WTC11 (cell line): Measurements from ENCODE around the gene PAK3. TPM values are rescaled to one million over a fixed set of nuclear protein-coding genes. Genes with fewer than 3 reads are reported as not detected.

ENCODE experiments used
- ATAC-seq: fragments of 200-7000 bp; cut with Tn5 transposase; 2 replicates; pipeline ENCODE4 v1.10.0; 2021; ENCODE audit warnings: mild to moderate bottlenecking, moderate library complexity
- Bru-seq: library from RNA; stranded (reverse); fragments of 400-500 nt; gene quantifications from one replicate; lab custom pipeline; 2021; lab: Mats Ljungman, UMichigan
- CTCF ChIA-PET: fragments of 300-600 bp; sonication (Branson Sonifier 250); formaldehyde crosslinking; loops from one replicate; lab custom pipeline; 2021; ENCODE audit warnings: antibody characterized with exemption; lab: Charles Lee
- POLR2A ChIA-PET: fragments of 350-600 bp; sonication (Branson Sonifier 250); formaldehyde crosslinking; loops from one replicate; lab custom pipeline; 2021; ENCODE audit warnings: antibody characterized with exemption; lab: Charles Lee
- DNase-seq: peaks from one replicate; pipeline ENCODE4 v3.0.0; 2021; ENCODE audit warnings: low spot score
- H3K27ac Mint-ChIP-seq: 2 replicates; pipeline ENCODE4 v1.8.0; 2021; ENCODE audit warnings: mixed read lengths
- H3K27me3 Mint-ChIP-seq: 2 replicates; pipeline ENCODE4 v1.8.0; 2021; ENCODE audit warnings: low read depth, mild to moderate bottlenecking, moderate library complexity, mixed read lengths
- H3K36me3 Mint-ChIP-seq: 2 replicates; pipeline ENCODE4 v1.8.0; 2021; ENCODE audit warnings: mixed read lengths
- H3K4me1 Mint-ChIP-seq: 2 replicates; pipeline ENCODE4 v1.8.0; 2022; ENCODE audit warnings: mixed read lengths
- H3K4me3 Mint-ChIP-seq: 2 replicates; pipeline ENCODE4 v1.8.0; 2021; ENCODE audit warnings: mild to moderate bottlenecking, moderate library complexity, mixed read lengths
- H3K9me3 Mint-ChIP-seq: 2 replicates; pipeline ENCODE4 v1.8.0; 2021; ENCODE audit warnings: mixed read lengths
- ETV6 ChIP-seq: sonication (generic); formaldehyde crosslinking; IDR thresholded peaks from 2 replicates; pipeline ENCODE4 v1.8.1; 2022; ENCODE audit warnings: mild to moderate bottlenecking, missing genetic modification reagents
- FOXP1 ChIP-seq: sonication (generic); formaldehyde crosslinking; IDR thresholded peaks from 2 replicates; pipeline ENCODE4 v1.8.0; 2022; ENCODE audit warnings: missing genetic modification reagents, mild to moderate bottlenecking, moderate library complexity, borderline replicate concordance
- IRF2 ChIP-seq: sonication (generic); formaldehyde crosslinking; IDR thresholded peaks from 2 replicates; pipeline ENCODE4 v1.8.0; 2022; ENCODE audit warnings: low read depth, missing genetic modification reagents, borderline replicate concordance
- MXD4 ChIP-seq: fragments of 250-450 bp; sonication (Bioruptor Pico); IDR thresholded peaks from 2 replicates; pipeline ENCODE4 v1.8.0; 2021; ENCODE audit warnings: mild to moderate bottlenecking, moderate library complexity, borderline replicate concordance
- MYBL2 ChIP-seq: sonication (generic); formaldehyde crosslinking; IDR thresholded peaks from 2 replicates; pipeline ENCODE4 v1.8.1; 2023; ENCODE audit warnings: mild to moderate bottlenecking, moderate library complexity, missing genetic modification reagents
- NR2C2 ChIP-seq: sonication (generic); formaldehyde crosslinking; IDR thresholded peaks from 2 replicates; pipeline ENCODE4 v1.8.0; 2022; ENCODE audit warnings: mild to moderate bottlenecking, missing genetic modification reagents
- TCF7 ChIP-seq: sonication (generic); formaldehyde crosslinking; IDR thresholded peaks from 2 replicates; pipeline ENCODE4 v1.8.0; 2022; ENCODE audit warnings: mild to moderate bottlenecking, low read depth, missing genetic modification reagents, moderate library complexity
- TP53 ChIP-seq: sonication (generic); formaldehyde crosslinking; IDR thresholded peaks from 2 replicates; pipeline ENCODE4 v1.8.1; 2023; ENCODE audit warnings: mild to moderate bottlenecking, missing genetic modification reagents
- ZNF138 ChIP-seq: sonication (generic); formaldehyde crosslinking; conservative IDR thresholded peaks from 2 replicates; pipeline ENCODE4 v1.8.1; 2022; ENCODE audit warnings: mild to moderate bottlenecking, moderate library complexity, missing genetic modification reagents
- long read RNA-seq, 3 experiments: library from RNA in 1 of 3; library from capped mRNA in 1 of 3; library from polyadenylated mRNA in 1 of 3; unstranded in 2 of 3; stranded (forward) in 1 of 3; transcript quantifications; one replicate each; pipeline ENCODE4 v2.0.0, GENCODE V29; 2021
- total RNA-seq: library from RNA; stranded (reverse); gene quantifications from 3 replicates; pipeline ENCODE4 v1.2.3, GENCODE V29; 2021
- TF ChIP-seq, protein P1 (sequence below): sonication (generic); formaldehyde crosslinking; IDR thresholded peaks from 2 replicates; pipeline ENCODE4 v1.8.0; 2022; ENCODE audit warnings: mild to moderate bottlenecking, missing genetic modification reagents
- TF ChIP-seq, protein P2 (sequence below): sonication (generic); formaldehyde crosslinking; IDR thresholded peaks from 2 replicates; pipeline ENCODE4 v1.8.1; 2022; ENCODE audit warnings: mild to moderate bottlenecking, moderate library complexity, missing genetic modification reagents
- TF ChIP-seq, protein P3 (sequence below): sonication (generic); formaldehyde crosslinking; IDR thresholded peaks from 2 replicates; pipeline ENCODE4 v1.8.1; 2023; ENCODE audit warnings: mild to moderate bottlenecking, missing genetic modification reagents
- TF ChIP-seq, protein P4 (sequence below): sonication (generic); formaldehyde crosslinking; IDR thresholded peaks from 2 replicates; pipeline ENCODE4 v1.8.1; 2022; ENCODE audit warnings: low read depth, mild to moderate bottlenecking, moderate library complexity, missing genetic modification reagents, borderline replicate concordance
- TF ChIP-seq, protein P5 (sequence below): sonication (generic); formaldehyde crosslinking; IDR thresholded peaks from 2 replicates; pipeline ENCODE4 v1.8.0; 2023; ENCODE audit warnings: missing genetic modification reagents
- TF ChIP-seq, protein P6 (sequence below): fragments of 250-450 bp; sonication (Bioruptor Pico); IDR thresholded peaks from 2 replicates; pipeline ENCODE4 v1.8.0; 2021; ENCODE audit warnings: mild to moderate bottlenecking
- TF ChIP-seq, protein P7 (sequence below): sonication (generic); formaldehyde crosslinking; conservative IDR thresholded peaks from 2 replicates; pipeline ENCODE4 v1.8.1; 2022; ENCODE audit warnings: mild to moderate bottlenecking, missing genetic modification reagents
- TF ChIP-seq, protein P8 (sequence below): sonication (generic); formaldehyde crosslinking; IDR thresholded peaks from 2 replicates; pipeline ENCODE4 v1.8.1; 2023; ENCODE audit warnings: mild to moderate bottlenecking, missing genetic modification reagents, moderate library complexity
- TF ChIP-seq, protein P9 (sequence below): sonication (generic); formaldehyde crosslinking; IDR thresholded peaks from 2 replicates; pipeline ENCODE4 v1.8.0; 2023; ENCODE audit warnings: mild to moderate bottlenecking, missing genetic modification reagents

Gene PAK3
- total RNA-seq = 4.8 to 5.1 TPM (median 4.9 TPM) in 3 replicates
- percentile 47 among the genes with signal in this experiment for Bru-seq, nascent RNA
- long read RNA-seq, experiment 1, full-length matches to known transcripts = 2 of 29 reads
- long read RNA-seq, experiment 1, partial matches to known transcripts = 7 of 29 reads
- long read RNA-seq, experiment 1, other reads (novel, unspliced or antisense) = 20 of 29 reads
- long read RNA-seq, experiment 2, partial matches to known transcripts = 1 of 14 reads
- long read RNA-seq, experiment 2, other reads (novel, unspliced or antisense) = 13 of 14 reads
- long read RNA-seq, experiment 3, partial matches to known transcripts = 1 of 4 reads
- long read RNA-seq, experiment 3, other reads (novel, unspliced or antisense) = 3 of 4 reads

DNA sequence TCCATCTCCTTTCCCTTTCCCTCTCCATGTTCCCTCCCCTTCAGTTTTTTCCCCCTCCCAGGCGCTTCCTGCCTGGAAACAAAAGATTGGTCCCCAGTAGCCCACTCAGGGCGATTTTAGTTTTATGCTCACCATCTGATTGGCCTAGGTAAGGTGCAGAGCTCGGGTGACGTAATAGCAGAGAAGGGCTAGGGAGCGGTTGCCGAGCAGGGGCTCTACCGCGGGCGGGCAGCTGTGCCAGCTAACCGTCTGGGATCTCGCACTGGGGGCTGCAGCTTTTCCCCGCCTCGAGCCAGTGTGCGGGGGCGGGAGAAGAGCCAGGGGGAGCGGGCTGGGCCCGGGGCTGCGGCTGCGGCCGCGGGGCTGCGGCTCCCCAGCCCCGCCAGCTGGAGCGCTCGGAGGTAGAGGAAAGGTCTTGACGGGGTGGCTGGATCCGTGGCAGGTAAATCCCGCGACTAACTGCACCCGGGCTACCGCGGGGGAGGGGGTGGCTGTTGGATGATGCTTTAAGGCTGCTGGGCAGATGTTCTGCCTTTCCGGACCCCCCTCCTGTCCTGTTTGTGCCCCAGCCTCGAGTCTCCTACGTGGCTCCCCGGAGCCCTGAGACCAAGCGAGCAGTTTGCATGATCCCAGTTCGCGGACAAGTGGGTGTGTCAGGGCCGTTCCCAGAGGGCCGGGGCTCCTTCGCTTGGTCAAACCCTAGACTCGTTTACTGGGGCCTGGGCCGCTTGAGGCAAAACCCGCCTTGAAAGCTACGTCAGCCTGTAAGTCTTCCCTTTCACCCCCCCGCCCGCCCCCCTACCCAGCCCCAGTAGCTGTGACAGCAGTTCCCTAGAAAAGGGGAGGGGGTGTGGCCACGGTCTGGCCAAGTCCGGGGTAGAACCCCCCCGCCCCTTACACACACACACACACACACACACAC is at the start of gene PAK3:
Gene PAK3 (plus strand): TSS at position 218 of the 922 bp plus-strand sequence. CDS start 26,913 bp downstream, outside the sequence.
- H3K9me3 Mint-ChIP-seq = no peaks in the 10 kb centered on the region
- ChIA-PET CTCF (interaction anchor here (0.7 to 1.5 kb wide), 3 partner anchors 11 to 243 kb away, joined by 4 to 5 read pairs (median 5); no protein-coding TSS in a partner anchor), POLR2A (interaction anchor here (0.7 to 1.4 kb wide), 2 partner anchors 148 to 151 kb away, joined by 4 to 8 read pairs; no protein-coding TSS in a partner anchor)
- peak within 1 kb of the TSS; percentile 90 for H3K4me3 Mint-ChIP-seq
- no peak for TF ChIP-seq ZNF138 (CRISPR knock-in tag)
- TF ChIP-seq, protein P1, sequence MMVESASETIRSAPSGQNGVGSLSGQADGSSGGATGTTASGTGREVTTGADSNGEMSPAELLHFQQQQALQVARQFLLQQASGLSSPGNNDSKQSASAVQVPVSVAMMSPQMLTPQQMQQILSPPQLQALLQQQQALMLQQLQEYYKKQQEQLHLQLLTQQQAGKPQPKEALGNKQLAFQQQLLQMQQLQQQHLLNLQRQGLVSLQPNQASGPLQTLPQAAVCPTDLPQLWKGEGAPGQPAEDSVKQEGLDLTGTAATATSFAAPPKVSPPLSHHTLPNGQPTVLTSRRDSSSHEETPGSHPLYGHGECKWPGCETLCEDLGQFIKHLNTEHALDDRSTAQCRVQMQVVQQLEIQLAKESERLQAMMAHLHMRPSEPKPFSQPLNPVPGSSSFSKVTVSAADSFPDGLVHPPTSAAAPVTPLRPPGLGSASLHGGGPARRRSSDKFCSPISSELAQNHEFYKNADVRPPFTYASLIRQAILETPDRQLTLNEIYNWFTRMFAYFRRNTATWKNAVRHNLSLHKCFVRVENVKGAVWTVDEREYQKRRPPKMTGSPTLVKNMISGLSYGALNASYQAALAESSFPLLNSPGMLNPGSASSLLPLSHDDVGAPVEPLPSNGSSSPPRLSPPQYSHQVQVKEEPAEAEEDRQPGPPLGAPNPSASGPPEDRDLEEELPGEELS (CRISPR knock-in tag) = no peak
- TF ChIP-seq, protein P2, sequence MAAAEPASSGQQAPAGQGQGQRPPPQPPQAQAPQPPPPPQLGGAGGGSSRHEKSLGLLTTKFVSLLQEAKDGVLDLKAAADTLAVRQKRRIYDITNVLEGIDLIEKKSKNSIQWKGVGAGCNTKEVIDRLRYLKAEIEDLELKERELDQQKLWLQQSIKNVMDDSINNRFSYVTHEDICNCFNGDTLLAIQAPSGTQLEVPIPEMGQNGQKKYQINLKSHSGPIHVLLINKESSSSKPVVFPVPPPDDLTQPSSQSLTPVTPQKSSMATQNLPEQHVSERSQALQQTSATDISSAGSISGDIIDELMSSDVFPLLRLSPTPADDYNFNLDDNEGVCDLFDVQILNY (CRISPR knock-in tag) = no peak
- TF ChIP-seq NR2C2 (CRISPR knock-in tag) = no peak
- no peak for TF ChIP-seq TCF7 (CRISPR knock-in tag)
- TF ChIP-seq, protein P3, sequence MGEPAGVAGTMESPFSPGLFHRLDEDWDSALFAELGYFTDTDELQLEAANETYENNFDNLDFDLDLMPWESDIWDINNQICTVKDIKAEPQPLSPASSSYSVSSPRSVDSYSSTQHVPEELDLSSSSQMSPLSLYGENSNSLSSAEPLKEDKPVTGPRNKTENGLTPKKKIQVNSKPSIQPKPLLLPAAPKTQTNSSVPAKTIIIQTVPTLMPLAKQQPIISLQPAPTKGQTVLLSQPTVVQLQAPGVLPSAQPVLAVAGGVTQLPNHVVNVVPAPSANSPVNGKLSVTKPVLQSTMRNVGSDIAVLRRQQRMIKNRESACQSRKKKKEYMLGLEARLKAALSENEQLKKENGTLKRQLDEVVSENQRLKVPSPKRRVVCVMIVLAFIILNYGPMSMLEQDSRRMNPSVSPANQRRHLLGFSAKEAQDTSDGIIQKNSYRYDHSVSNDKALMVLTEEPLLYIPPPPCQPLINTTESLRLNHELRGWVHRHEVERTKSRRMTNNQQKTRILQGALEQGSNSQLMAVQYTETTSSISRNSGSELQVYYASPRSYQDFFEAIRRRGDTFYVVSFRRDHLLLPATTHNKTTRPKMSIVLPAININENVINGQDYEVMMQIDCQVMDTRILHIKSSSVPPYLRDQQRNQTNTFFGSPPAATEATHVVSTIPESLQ = no peak
- TF ChIP-seq, protein P4, sequence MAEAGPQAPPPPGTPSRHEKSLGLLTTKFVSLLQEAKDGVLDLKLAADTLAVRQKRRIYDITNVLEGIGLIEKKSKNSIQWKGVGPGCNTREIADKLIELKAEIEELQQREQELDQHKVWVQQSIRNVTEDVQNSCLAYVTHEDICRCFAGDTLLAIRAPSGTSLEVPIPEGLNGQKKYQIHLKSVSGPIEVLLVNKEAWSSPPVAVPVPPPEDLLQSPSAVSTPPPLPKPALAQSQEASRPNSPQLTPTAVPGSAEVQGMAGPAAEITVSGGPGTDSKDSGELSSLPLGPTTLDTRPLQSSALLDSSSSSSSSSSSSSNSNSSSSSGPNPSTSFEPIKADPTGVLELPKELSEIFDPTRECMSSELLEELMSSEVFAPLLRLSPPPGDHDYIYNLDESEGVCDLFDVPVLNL (CRISPR knock-in tag) = no peak
- no peak for TF ChIP-seq ETV6
- TF ChIP-seq, protein P5, sequence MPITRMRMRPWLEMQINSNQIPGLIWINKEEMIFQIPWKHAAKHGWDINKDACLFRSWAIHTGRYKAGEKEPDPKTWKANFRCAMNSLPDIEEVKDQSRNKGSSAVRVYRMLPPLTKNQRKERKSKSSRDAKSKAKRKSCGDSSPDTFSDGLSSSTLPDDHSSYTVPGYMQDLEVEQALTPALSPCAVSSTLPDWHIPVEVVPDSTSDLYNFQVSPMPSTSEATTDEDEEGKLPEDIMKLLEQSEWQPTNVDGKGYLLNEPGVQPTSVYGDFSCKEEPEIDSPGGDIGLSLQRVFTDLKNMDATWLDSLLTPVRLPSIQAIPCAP (CRISPR knock-in tag) = no peak
- TF ChIP-seq, protein P6, sequence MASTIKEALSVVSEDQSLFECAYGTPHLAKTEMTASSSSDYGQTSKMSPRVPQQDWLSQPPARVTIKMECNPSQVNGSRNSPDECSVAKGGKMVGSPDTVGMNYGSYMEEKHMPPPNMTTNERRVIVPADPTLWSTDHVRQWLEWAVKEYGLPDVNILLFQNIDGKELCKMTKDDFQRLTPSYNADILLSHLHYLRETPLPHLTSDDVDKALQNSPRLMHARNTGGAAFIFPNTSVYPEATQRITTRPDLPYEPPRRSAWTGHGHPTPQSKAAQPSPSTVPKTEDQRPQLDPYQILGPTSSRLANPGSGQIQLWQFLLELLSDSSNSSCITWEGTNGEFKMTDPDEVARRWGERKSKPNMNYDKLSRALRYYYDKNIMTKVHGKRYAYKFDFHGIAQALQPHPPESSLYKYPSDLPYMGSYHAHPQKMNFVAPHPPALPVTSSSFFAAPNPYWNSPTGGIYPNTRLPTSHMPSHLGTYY (CRISPR knock-in tag) = no peak
- TF ChIP-seq TP53 (CRISPR knock-in tag) = no peak
- TF ChIP-seq, protein P7, sequence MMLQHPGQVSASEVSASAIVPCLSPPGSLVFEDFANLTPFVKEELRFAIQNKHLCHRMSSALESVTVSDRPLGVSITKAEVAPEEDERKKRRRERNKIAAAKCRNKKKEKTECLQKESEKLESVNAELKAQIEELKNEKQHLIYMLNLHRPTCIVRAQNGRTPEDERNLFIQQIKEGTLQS (CRISPR knock-in tag) = no peak
- TF ChIP-seq, protein P8, sequence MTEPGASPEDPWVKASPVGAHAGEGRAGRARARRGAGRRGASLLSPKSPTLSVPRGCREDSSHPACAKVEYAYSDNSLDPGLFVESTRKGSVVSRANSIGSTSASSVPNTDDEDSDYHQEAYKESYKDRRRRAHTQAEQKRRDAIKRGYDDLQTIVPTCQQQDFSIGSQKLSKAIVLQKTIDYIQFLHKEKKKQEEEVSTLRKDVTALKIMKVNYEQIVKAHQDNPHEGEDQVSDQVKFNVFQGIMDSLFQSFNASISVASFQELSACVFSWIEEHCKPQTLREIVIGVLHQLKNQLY (CRISPR knock-in tag) = no peak
- TF ChIP-seq, protein P9, sequence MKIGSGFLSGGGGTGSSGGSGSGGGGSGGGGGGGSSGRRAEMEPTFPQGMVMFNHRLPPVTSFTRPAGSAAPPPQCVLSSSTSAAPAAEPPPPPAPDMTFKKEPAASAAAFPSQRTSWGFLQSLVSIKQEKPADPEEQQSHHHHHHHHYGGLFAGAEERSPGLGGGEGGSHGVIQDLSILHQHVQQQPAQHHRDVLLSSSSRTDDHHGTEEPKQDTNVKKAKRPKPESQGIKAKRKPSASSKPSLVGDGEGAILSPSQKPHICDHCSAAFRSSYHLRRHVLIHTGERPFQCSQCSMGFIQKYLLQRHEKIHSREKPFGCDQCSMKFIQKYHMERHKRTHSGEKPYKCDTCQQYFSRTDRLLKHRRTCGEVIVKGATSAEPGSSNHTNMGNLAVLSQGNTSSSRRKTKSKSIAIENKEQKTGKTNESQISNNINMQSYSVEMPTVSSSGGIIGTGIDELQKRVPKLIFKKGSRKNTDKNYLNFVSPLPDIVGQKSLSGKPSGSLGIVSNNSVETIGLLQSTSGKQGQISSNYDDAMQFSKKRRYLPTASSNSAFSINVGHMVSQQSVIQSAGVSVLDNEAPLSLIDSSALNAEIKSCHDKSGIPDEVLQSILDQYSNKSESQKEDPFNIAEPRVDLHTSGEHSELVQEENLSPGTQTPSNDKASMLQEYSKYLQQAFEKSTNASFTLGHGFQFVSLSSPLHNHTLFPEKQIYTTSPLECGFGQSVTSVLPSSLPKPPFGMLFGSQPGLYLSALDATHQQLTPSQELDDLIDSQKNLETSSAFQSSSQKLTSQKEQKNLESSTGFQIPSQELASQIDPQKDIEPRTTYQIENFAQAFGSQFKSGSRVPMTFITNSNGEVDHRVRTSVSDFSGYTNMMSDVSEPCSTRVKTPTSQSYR (CRISPR knock-in tag) = no peak
- TF ChIP-seq MYBL2 (CRISPR knock-in tag) = no peak
- TF ChIP-seq IRF2 (CRISPR knock-in tag) = no peak
- no peak for TF ChIP-seq FOXP1 (CRISPR knock-in tag)
- no peak for TF ChIP-seq MXD4
- no peaks in the 10 kb centered on the region; the same call in 1 of the 2 replicates for H3K27me3 Mint-ChIP-seq
- no peaks in the 10 kb centered on the region for H3K36me3 Mint-ChIP-seq
- no peak within 1 kb of the TSS for H3K27ac Mint-ChIP-seq
- ATAC-seq = peak; percentile 66
- DNase-seq = peak; percentile 41
- peaks cover 26% of the 10 kb centered on the region for H3K4me1 Mint-ChIP-seq
